Measurements from ENCODE around the gene HHLA2.

DNA sequence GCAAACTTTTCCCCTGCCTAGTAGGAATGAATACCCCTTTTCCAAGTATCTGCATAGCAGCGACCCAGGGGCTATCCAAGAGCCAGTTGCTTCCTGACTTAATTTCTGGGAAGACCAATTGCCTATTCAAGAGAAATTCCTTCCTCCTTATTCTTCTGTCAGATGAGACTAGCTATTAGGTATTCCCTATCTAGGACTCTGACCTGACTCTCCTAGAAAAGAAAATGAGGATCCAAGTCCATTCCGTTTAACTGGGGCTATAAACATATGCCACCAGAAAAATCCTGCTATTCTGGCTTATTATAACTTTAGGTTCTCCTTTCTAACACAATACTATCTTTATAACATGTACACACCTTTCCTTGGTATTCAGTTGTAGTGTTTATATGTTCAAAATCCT, 1.7 kb downstream of the HHLA2 start:
- TF ChIP-seq, protein P1, sequence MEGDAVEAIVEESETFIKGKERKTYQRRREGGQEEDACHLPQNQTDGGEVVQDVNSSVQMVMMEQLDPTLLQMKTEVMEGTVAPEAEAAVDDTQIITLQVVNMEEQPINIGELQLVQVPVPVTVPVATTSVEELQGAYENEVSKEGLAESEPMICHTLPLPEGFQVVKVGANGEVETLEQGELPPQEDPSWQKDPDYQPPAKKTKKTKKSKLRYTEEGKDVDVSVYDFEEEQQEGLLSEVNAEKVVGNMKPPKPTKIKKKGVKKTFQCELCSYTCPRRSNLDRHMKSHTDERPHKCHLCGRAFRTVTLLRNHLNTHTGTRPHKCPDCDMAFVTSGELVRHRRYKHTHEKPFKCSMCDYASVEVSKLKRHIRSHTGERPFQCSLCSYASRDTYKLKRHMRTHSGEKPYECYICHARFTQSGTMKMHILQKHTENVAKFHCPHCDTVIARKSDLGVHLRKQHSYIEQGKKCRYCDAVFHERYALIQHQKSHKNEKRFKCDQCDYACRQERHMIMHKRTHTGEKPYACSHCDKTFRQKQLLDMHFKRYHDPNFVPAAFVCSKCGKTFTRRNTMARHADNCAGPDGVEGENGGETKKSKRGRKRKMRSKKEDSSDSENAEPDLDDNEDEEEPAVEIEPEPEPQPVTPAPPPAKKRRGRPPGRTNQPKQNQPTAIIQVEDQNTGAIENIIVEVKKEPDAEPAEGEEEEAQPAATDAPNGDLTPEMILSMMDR (IDR thresholded peaks at IDR 0.05), result no peak
- no peak for TF ChIP-seq POLR2A (IDR thresholded peaks at IDR 0.05)

All from prostate gland (tissue), 2 donors.